22Rv1 (cell line): Measurements from ENCODE around the gene PPP2R5C.

Source experiments
- CTCF ChIP-seq: fragments of 450-650 bp; IDR thresholded peaks from 2 replicates; pipeline ENCODE4 v1.5.1; 2017; ENCODE audit warnings: mild to moderate bottlenecking
- ZFX ChIP-seq: fragments of 450-650 bp; IDR thresholded peaks from 2 replicates; pipeline ENCODE4 v1.6.1; 2017; ENCODE audit warnings: antibody characterized with exemption, borderline replicate concordance

- TF ChIP-seq CTCF (no peak), ZFX (no peak)
Measured at GRCh38 chr14:101944451-101944850, 182.9 kb downstream of the PPP2R5C start.
